Activated effector memory CD4-positive, alpha-beta T cell treated with Interleukin-2 at 50 U/mL for 16 hours (primary cell): Measurements from ENCODE around the gene MALRD1.

Experiments used
- DNase-seq: peaks from one replicate; pipeline ENCODE4 v3.0.0-alpha.2; 2020

The MALRD1 gene

DNA sequence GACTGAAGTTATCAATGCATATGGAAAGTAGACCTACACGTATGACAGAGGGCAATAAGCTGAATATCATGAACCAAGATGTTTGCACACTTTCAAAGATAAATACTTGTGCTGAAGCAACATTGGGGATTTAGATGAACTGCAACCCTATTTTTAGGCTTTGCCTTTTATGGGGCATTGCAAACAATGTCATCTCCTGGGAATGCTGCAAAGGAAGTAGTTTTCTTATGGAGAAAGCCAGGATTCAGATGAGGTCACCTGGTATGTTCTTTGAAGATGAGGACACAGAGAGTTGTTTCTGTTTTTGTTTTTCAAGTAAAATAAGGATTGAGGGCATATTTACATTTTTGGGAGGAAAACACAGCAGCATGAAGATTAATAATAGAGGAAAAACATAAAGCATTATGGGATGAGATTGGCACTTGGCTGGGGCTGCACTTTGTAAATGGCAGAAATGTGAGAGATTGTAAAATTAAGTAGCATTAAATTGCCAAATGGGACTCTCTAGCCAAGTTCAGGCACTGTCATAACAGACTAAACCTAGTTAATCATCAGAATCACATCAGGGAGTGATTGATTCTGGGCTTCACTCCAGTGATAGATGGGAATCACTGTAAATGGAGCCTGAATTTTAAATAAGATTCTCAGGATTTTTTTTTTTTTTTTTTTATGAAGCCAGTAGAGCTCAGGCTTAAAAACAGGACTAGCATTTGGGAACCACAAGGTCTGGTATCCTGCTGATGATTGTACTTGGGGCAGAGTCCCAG lies 63.1 kb downstream of the MALRD1 start:
- DNase-seq = no peak

DNA sequence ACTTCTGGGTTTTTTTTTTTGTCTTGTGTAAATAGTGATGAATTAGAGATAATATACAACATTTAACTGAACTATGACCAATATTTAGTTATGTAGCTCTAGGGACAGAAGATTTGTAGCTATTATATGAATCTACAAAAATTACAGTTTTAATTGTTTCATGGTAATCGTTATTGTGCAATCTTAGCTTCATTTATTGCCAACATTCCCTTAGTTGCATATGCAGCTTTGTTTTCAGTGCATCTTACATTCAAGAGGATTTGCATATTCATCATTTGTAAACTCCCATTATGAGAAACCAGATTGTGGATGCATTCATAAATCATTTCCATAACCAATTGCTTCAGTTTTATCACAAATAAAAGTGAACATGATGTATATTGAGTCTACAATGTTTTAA lies 68.8 kb downstream of the MALRD1 start:
- no peak for DNase-seq

- no peak for DNase-seq
Observed at GRCh38 chr10:19119191-19119590, 70.6 kb downstream of the MALRD1 start.

GRCh38 chr10:19120381-19120908 lies 71.8 kb downstream of the MALRD1 start:
- no peak for DNase-seq

- no peak for DNase-seq
Observed at GRCh38 chr10:19133992-19134391, 85.4 kb downstream of the MALRD1 start.

GRCh38 chr10:19142967-19143366 lies 94.4 kb downstream of the MALRD1 start:
- DNase-seq = no peak

- DNase-seq = no peak
Observed at GRCh38 chr10:19144206-19144605, 95.6 kb downstream of the MALRD1 start.

GRCh38 chr10:19154375-19154774 lies 105.8 kb downstream of the MALRD1 start:
- DNase-seq = no peak

DNA sequence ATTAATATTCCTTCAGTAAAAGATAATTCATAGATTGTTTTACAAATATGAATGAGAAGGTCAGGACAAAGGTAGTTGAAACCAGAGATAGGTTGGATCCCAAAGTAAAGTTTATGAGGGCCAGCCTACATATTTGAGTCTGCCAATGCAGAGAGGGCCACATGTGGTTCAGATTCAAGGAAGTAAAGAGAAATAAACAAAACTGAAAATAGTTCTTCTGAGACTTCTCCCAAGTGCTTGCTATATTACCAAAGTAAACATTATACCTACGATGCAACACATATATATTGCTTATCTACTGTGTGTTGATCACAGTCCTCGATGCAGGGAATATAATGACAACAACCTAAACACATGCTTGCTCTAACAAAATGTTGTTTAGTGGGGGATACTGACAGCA lies 109.8 kb downstream of the MALRD1 start:
- DNase-seq = no peak

GRCh38 chr10:19158870-19159269 lies 110.3 kb downstream of the MALRD1 start:
- no peak for DNase-seq

- DNase-seq = no peak
Observed at GRCh38 chr10:19164461-19164860, 115.9 kb downstream of the MALRD1 start.

DNA sequence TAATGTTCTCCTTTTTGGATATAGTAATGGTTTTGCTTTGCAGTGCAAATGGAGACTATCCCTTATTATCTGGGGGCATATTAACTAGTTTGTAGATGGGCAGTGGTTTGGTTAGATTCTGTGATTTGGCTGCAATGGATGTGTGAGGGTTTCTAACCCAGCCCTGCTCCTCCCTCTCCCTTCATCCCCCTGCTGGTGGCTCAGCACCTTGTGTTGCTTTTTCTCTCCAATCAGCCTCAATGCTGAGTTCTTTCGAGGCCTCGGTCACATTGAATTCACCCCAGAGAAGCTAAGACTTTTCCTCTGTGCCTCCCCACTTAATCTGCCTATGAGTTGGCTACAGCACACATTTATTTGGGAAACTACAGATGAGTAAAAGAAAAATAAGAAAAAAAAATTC lies 120.0 kb downstream of the MALRD1 start:
- DNase-seq = no peak

GRCh38 chr10:19169041-19169440 lies 120.4 kb downstream of the MALRD1 start:
- no peak for DNase-seq

DNA sequence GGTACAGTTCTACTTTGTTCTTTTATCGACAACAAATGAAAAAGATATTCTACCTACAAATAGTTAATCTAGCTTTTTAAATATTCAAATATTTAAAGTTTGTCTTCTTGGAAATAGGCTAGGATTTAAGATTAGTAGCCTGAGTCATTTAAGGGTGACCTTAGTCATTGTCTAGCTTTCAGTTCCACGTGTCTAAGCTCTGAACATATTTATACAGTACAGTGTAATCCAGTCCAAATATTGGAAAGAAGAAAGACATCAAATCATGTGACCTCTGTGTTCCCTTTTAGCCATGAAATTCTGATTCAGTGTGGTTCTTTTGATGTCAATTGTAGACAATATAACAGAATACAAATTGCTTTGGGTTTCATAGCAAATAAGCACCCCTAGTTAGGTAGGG lies 121.1 kb downstream of the MALRD1 start:
- no peak for DNase-seq

DNA sequence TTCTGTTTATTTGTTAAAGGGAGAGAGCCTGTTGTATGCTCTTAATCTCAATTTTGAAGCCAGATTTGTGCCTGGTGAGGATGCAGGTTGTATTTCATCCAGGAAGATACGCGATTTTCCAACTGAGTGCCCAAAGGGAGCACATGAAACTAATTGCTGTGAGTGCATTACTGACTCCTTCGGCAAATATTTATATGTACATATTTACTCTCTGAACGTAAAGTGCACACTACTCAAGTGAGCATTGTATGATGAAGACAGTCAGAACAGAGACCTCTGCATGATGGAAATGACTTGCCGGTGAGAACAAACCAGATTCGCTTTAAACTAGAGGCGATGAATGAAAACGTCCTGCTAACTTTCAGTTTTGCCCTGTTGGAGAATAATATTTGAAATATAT lies 130.1 kb downstream of the MALRD1 start:
- no peak for DNase-seq

DNA sequence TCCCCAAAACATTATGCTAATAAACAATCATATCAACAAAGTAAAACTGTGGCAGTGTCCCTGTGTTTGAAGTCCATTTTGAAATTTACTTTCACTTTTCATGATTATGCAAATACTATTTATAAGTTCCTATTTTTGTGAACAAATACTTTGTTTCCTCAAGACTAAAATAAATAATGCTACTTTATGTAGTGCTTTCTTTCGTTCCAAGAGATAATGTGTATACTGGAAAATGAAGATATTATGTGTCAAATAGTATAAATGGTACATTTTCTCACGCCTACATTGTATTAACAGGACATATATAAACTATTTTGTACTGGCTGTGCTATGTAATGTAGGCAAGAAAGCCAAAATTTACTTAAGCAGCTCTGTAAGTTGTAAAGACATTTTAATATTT lies 136.3 kb downstream of the MALRD1 start:
- no peak for DNase-seq

GRCh38 chr10:19194866-19195265 lies 146.3 kb downstream of the MALRD1 start:
- DNase-seq = no peak

- no peak for DNase-seq
Observed at GRCh38 chr10:19195698-19196097, 147.1 kb downstream of the MALRD1 start.

DNA sequence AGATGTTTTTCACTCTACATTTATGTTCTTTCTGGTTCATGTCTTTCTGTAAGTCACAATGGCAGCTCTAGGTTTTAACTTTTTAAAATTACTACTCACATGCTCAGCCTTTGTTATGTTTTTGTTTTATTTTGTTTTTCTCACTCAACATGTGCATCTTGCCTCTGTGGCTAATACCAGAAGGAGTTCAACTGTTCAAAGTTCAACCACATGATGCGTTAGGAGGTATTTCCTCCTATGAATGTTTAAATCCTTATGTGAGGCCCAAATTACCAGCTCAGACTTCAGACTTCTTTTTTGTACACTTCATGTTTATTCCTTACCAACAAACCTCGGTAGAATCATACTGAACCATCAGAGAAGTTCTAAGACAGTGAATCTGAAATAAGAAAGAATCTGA lies 151.6 kb downstream of the MALRD1 start:
- DNase-seq = no peak

DNA sequence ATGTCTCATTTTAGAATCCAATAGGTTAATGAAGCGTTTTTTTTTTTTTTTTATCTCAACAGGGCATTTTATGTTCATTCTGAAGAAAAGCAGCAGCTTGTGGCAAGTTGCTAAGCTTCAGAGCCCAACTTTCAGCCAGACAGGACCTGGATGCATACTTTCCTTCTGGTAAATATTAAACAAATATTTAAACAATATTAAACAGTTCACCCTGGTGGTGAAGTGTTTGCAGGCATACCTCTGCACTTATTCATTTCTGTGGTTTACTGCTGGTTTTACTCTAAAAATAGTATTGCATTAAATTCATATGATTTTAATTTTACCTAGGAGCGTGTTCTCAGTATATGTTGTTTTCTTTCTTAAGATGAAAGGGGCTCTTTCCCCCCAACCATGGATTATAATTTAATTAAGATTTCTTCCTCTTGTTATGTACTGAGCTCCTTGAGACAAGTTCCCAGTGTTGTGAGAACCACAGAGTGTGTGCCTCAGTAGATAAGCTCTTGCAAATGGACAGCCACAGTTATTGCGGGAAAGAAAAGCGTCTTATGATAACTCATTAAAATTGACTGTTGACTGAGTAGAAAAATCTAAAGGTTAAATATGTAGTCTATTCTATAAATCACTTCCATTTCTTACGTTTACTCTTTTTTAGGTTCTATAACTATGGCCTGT lies 155.8 kb downstream of the MALRD1 start:
- no peak for DNase-seq

GRCh38 chr10:19209319-19209718 lies 160.7 kb downstream of the MALRD1 start:
- DNase-seq = no peak

GRCh38 chr10:19212590-19212989 lies 164.0 kb downstream of the MALRD1 start:
- no peak for DNase-seq

- DNase-seq = no peak
Observed at GRCh38 chr10:19221216-19221615, 172.6 kb downstream of the MALRD1 start.

DNA sequence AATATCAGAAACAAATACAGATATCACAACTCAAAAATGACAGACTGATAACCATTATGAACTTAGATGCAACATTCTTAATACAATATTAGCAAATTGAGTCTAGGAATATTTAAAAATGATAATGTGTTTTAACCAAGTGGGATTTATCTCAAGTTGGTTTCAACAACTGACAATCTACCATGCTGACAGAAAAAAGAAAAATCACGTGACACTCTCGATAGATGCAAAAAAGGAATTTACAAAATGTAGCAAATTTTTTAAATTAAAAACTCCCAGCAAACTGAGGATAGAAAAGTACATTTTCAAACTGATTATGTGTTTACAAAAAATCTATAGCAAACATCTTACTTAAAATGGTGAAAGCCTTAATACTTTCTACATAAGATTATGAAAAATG lies 177.4 kb downstream of the MALRD1 start:
- DNase-seq = no peak

DNA sequence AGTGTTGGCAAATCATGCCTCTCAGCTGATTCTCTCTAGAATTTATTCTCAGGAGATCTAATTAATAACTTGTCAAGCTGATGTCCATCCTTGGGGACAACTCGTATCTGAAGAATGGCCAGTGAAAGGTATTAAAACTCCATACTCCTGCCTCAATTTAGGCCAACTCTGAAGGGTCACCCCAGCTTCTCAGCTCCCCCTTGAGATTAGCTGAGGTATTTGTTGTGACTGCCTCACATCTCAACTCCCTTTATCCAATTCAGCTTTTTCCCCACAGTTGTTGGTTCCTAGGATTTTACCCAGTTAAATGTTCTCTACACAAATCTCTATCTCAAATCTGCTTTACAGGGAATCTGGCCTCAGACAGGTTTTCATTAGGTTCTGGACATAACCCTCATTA lies 182.4 kb downstream of the MALRD1 start:
- DNase-seq = no peak
